ENCODE data around the gene DOCK8. TPM values are rescaled to one million over a fixed set of nuclear protein-coding genes. Genes with fewer than 3 reads are reported as not detected.
A peak's percentile ranks its signal among the peaks of the same experiment; 100 is the strongest.

Gene DOCK8
- total RNA-seq, 2 experiments from 2014 or later = 163 to 166 TPM

DNA sequence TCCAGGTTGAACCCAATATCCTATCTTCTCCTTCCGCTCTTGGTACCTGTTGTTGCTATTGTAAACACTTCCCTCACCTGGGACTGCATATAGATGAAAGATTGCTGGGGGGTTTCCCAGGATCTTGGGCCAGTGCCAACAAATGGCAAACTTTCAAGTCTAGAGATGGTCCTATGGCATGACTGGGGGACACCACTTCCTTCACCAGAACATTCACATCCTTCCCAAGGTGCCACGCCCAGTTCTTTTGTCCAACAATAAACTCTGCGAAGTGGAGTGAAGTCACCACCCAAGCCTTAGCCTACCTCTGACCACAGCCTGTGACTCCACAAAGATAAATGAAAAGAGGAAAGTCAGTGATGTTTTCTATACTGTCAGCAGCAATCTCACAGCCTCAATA lies 34.4 kb downstream of the DOCK8 start:
- intact Hi-C loops (cut with micrococcal nuclease) = no loop called here
- CTCF ChIA-PET = no interaction called here
- Mint-ChIP-seq H3K36me3 (ENCODE audit: low read depth) (no peaks in the 10 kb centered on the region), H3K9me3 (no peaks in the 10 kb centered on the region), H3K4me3 (no peak overlapping the region), H3K4me1 (ENCODE audit: low read depth) (peaks cover 11% of the 10 kb centered on the region), H3K27me3 (peaks cover 3% of the 10 kb centered on the region), H3K27ac (no peak overlapping the region)
- POLR2A ChIA-PET = no interaction called here
- TF ChIP-seq, protein P1, sequence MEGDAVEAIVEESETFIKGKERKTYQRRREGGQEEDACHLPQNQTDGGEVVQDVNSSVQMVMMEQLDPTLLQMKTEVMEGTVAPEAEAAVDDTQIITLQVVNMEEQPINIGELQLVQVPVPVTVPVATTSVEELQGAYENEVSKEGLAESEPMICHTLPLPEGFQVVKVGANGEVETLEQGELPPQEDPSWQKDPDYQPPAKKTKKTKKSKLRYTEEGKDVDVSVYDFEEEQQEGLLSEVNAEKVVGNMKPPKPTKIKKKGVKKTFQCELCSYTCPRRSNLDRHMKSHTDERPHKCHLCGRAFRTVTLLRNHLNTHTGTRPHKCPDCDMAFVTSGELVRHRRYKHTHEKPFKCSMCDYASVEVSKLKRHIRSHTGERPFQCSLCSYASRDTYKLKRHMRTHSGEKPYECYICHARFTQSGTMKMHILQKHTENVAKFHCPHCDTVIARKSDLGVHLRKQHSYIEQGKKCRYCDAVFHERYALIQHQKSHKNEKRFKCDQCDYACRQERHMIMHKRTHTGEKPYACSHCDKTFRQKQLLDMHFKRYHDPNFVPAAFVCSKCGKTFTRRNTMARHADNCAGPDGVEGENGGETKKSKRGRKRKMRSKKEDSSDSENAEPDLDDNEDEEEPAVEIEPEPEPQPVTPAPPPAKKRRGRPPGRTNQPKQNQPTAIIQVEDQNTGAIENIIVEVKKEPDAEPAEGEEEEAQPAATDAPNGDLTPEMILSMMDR (IDR thresholded peaks at IDR 0.05) = no peak
- ATAC-seq (peak; percentile 47), DNase-seq (peak; percentile 36)

DNA sequence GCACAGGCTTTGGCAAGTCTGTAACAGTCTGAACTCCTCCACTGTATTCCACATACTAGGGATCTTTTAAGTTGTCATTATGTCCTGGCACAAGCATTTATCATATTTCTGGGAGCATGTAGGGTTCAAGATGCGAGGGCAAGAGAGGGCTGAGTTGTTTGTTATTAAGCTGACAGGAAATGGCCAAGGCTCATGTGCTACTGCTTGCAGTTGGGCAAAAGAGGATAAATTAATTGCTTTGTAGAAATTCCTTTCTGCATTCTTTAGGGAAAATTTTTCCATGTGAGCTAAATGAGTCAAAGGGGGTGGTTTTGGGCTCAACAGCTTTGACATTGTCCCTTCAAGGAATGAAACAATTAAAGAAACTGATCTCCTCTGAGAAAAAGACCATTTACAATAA lies 35.4 kb downstream of the DOCK8 start:
- no peak overlapping the region for H3K27ac Mint-ChIP-seq
- H3K4me3 Mint-ChIP-seq = no peak overlapping the region
- ChIA-PET POLR2A (no interaction called here), CTCF (interaction anchor here (1.3 kb wide), 1 partner anchor 11 kb away, joined by 3 read pairs; no protein-coding TSS in a partner anchor)
- DNase-seq = no peak
- TF ChIP-seq, protein P1 (IDR thresholded peaks at IDR 0.05) = no peak
- no peak for ATAC-seq
- H3K4me1 Mint-ChIP-seq (ENCODE audit: low read depth) = peaks cover 11% of the 10 kb centered on the region
- H3K36me3 Mint-ChIP-seq (ENCODE audit: low read depth) = no peaks in the 10 kb centered on the region
- intact Hi-C loops (cut with micrococcal nuclease) = no loop called here
- no peaks in the 10 kb centered on the region for H3K27me3 Mint-ChIP-seq
- H3K9me3 Mint-ChIP-seq = no peaks in the 10 kb centered on the region

DNA sequence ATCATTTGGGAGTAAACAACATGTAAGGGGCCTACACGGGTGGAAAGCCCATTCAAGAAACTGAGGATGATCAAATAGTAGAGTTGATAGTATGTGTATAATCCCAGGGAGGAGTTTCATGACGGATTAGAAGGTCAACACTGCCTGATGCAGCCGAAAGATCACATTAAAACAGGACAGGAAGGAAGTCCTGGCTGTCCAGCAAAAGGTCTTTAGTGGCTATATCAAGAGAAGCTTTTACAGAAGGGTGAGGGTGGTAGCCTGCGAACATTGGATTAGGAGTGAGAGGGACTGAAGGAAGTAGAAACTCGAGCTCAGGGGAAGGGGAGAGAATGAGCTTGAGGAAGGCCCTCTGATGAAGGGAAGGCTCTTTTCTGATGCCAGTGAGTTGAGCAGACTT lies 36.0 kb downstream of the DOCK8 start:
- peaks cover 11% of the 10 kb centered on the region for H3K4me1 Mint-ChIP-seq (ENCODE audit: low read depth)

DNA sequence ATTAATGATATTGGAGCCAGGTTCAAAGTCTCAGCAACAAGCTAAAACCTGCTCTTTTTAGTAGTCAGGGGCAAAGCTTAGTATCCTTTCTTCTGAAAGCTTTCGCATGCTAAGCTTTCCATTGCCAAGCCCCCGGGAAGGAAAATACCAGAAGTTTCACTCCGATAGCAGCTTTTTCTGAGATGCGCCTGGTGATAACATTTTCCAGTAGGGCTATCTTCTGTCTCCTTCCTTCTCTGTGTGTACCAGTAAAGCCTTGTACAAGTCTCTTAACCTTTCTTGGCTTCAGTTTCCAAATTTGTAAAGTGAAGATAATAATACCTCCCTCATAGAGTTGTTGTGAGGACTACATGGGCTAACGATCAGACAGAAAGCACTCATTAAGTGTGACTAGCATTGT lies 36.7 kb downstream of the DOCK8 start:
- DNase-seq = no peak
- Mint-ChIP-seq H3K27ac (no peak overlapping the region), H3K4me1 (ENCODE audit: low read depth) (peaks cover 11% of the 10 kb centered on the region), H3K4me3 (no peak overlapping the region), H3K36me3 (ENCODE audit: low read depth) (no peaks in the 10 kb centered on the region), H3K27me3 (no peaks in the 10 kb centered on the region), H3K9me3 (no peaks in the 10 kb centered on the region)
- TF ChIP-seq, protein P1 (IDR thresholded peaks at IDR 0.05) = no peak
- intact Hi-C loops (cut with micrococcal nuclease) = no loop called here
- ChIA-PET POLR2A (no interaction called here), CTCF (interaction anchor here (0.9 to 1.3 kb wide), 2 partner anchors 9 to 36 kb away, joined by 3 read pairs; no protein-coding TSS in a partner anchor)
- no peak for ATAC-seq

More for the DNA sequence above, 36.0 kb downstream of the DOCK8 start:
- intact Hi-C loops (cut with micrococcal nuclease) = no loop called here
- no peaks in the 10 kb centered on the region for H3K9me3 Mint-ChIP-seq
- POLR2A ChIA-PET = no interaction called here
- no peaks in the 10 kb centered on the region for H3K27me3 Mint-ChIP-seq
- no peak overlapping the region for H3K4me3 Mint-ChIP-seq
- ATAC-seq (no peak), DNase-seq (no peak)
- no peak overlapping the region for H3K27ac Mint-ChIP-seq
- no peaks in the 10 kb centered on the region for H3K36me3 Mint-ChIP-seq (ENCODE audit: low read depth)
- CTCF ChIA-PET = interaction anchor here (0.9 to 1.3 kb wide), 2 partner anchors 10 to 35 kb away, joined by 3 read pairs; no protein-coding TSS in a partner anchor
- TF ChIP-seq, protein P1 (IDR thresholded peaks at IDR 0.05) = no peak

DNA sequence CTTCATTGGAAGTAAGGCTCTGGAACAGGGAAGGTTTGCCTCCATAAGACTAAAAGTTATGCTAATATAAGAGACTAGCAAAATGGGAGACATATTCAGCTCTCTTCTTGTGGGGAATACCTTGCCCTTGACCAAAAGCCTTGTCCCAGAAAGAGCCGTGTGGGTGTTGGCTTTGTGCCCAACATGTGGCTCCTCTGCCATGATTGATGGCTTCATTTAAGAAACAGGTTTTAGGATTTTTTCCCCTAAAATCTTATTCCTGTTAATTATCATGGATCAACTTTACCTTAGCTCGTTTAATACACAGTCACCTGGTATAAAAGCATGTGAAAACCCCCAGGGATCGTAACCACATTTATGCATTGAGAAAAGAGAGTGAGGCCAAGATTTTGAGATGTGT lies 38.9 kb downstream of the DOCK8 start:
- Mint-ChIP-seq H3K4me3 (no peak overlapping the region), H3K27me3 (peaks cover 3% of the 10 kb centered on the region), H3K27ac (no peak overlapping the region), H3K9me3 (no peaks in the 10 kb centered on the region), H3K36me3 (ENCODE audit: low read depth) (no peaks in the 10 kb centered on the region), H3K4me1 (ENCODE audit: low read depth) (peaks cover 7% of the 10 kb centered on the region)
- no peak for DNase-seq
- TF ChIP-seq, protein P1 (IDR thresholded peaks at IDR 0.05) = no peak
- ChIA-PET CTCF (no interaction called here), POLR2A (no interaction called here)
- intact Hi-C loops (cut with micrococcal nuclease) = no loop called here
- no peak for ATAC-seq
